Panc1 (cell line): ENCODE measurements around the gene KCNIP3. TPM values are rescaled to one million over a fixed set of nuclear protein-coding genes. Genes with fewer than 3 reads are reported as not detected.

Experiments
- ATAC-seq: fragments of 200-7000 bp; cut with Tn5 transposase; 2 replicates; pipeline ENCODE4 v1.9.1; 2020; ENCODE audit warnings: mild to moderate bottlenecking, moderate library complexity
- BruUV-seq: library from RNA; stranded (reverse); fragments of 400-500 nt; replicated peaks from 2 replicates; lab custom pipeline; 2021; lab: Mats Ljungman, UMichigan
- CTCF ChIA-PET: fragments of 300-600 bp; sonication (Branson Sonifier 250); formaldehyde crosslinking; loops from one replicate; lab custom pipeline; 2022; ENCODE audit warnings: antibody characterized with exemption; lab: Charles Lee
- POLR2A ChIA-PET: fragments of 300-600 bp; sonication (Branson Sonifier 250); formaldehyde crosslinking; loops from one replicate; lab custom pipeline; 2022; ENCODE audit warnings: antibody characterized with exemption; lab: Charles Lee
- DNase-seq: peaks from one replicate; pipeline ENCODE4 v3.0.0-alpha.2; 2010; ENCODE audit warnings: low read depth, low spot score
- H3K27ac ChIP-seq: 2 replicates; pipeline ENCODE4 v1.5.1; 2011; ENCODE audit warnings: mild to moderate bottlenecking, low read length, inconsistent platforms
- H3K27me3 ChIP-seq: fragments of 200-500 bp; sonication (Bioruptor generic); 2 replicates; pipeline ENCODE4 v1.6.0; 2014; ENCODE audit warnings: low read length, inconsistent platforms; ENCODE audit not compliant: control insufficient read depth, insufficient read depth
- H3K36me3 ChIP-seq: fragments of 200-500 bp; sonication (Bioruptor generic); 2 replicates; pipeline ENCODE4 v1.5.1; 2014; ENCODE audit warnings: inconsistent platforms, mild to moderate bottlenecking, low read length, moderate library complexity; ENCODE audit not compliant: control insufficient read depth, insufficient read depth
- H3K4me1 ChIP-seq: 2 replicates; pipeline ENCODE4 v1.5.1; 2011; ENCODE audit warnings: inconsistent platforms, mild to moderate bottlenecking, low read length, moderate library complexity; ENCODE audit not compliant: control insufficient read depth, insufficient read depth
- H3K4me3 ChIP-seq, 2 experiments: 2 replicates each; pipeline ENCODE4 v1.5.1; 2011 to 2012; ENCODE audit warnings: low read depth in 2 of 2, low read length in 2 of 2, mild to moderate bottlenecking in 2 of 2, inconsistent platforms in 1 of 2, moderate library complexity in 1 of 2
- H3K9me3 ChIP-seq: fragments of 200-500 bp; sonication (Bioruptor generic); 2 replicates; pipeline ENCODE4 v1.5.1; 2014; ENCODE audit warnings: low read depth, mild to moderate bottlenecking, inconsistent platforms, low read length, moderate library complexity; ENCODE audit not compliant: control insufficient read depth, insufficient read depth
- CTCF ChIP-seq: fragments of 450-650 bp; IDR thresholded peaks from 2 replicates; pipeline ENCODE4 v1.5.1; 2017; ENCODE audit warnings: mild to moderate bottlenecking
- POLR2AphosphoS5 ChIP-seq: IDR thresholded peaks from 2 replicates; pipeline ENCODE4 v1.6.1; 2012; ENCODE audit warnings: mild to moderate bottlenecking, low read depth, low read length, moderate library complexity
- REST ChIP-seq, 2 experiments: IDR thresholded peaks; 2 replicates each; pipeline ENCODE4 v1.6.1; 2011 to 2012; ENCODE audit warnings: low read depth in 2 of 2, control low read depth in 1 of 2, low read length in 1 of 2, mild to moderate bottlenecking in 1 of 2, moderate library complexity in 1 of 2; ENCODE audit not compliant: insufficient read depth in 1 of 2
- SIN3A ChIP-seq: IDR thresholded peaks from 2 replicates; pipeline ENCODE4 v1.6.1; 2012; ENCODE audit warnings: low read depth, mild to moderate bottlenecking, low read length, moderate library complexity, borderline replicate concordance; ENCODE audit not compliant: insufficient read depth
- TCF7L2 ChIP-seq: IDR thresholded peaks from 2 replicates; pipeline ENCODE4 v1.6.1; 2011; ENCODE audit warnings: mild to moderate bottlenecking, low read depth, low read length, inconsistent platforms
- in situ Hi-C: cut with HindIII; loops from 2 replicates; pipeline ENCODE4 v1.10.0; 2016; ENCODE audit warnings: low sequenced_read_pairs, low pct_unique_long_range_greater_than_20kb
- intact Hi-C: fragments of 100-400 bp; cut with micrococcal nuclease; formaldehyde crosslinking; loops from one replicate; pipeline ENCODE4 v1.10.0; 2022; ENCODE audit not compliant: unreplicated experiment
- total RNA-seq: library from RNA; stranded (reverse); gene quantifications from one replicate; pipeline ENCODE4 v1.2.1, GENCODE V29; 2021; ENCODE audit not compliant: unreplicated experiment

Gene KCNIP3
- total RNA-seq, 1 experiment from 2014 or later = 17.5 TPM

- H3K9me3 ChIP-seq = no peaks in the 10 kb centered on the region
- intact Hi-C loops = no loop called here
- DNase-seq (no peak), ATAC-seq (no peak)
- peaks cover 40% of the 10 kb centered on the region for H3K4me1 ChIP-seq
- in situ Hi-C loops = no loop called here
- TF ChIP-seq CTCF (no peak), SIN3A (no peak), POLR2AphosphoS5 (no peak), TCF7L2 (no peak), REST (IDR thresholded peaks at IDR 0.05; ENCODE audit: insufficient read depth in 1 of 2, low read depth in 2 of 2, low read length in 1 of 2) (no peak)
- no peaks in the 10 kb centered on the region for H3K36me3 ChIP-seq
- BruUV-seq = no TSS peak
- peak overlapping the region; percentile 62 for H3K27ac ChIP-seq
- no peaks in the 10 kb centered on the region for H3K27me3 ChIP-seq
- no peak overlapping the region for H3K4me3 ChIP-seq
- ChIA-PET CTCF (interaction anchor here (1.2 kb wide), 1 partner anchor 9 kb away, joined by 5 read pairs; no protein-coding TSS in a partner anchor), POLR2A (interaction anchor here (0.5 kb wide), 1 partner anchor 163 kb away, joined by 6 read pairs; no protein-coding TSS in a partner anchor)
These were observed 33.7 kb downstream of the KCNIP3 start for GRCh38 chr2:95330794-95331338.

DNA sequence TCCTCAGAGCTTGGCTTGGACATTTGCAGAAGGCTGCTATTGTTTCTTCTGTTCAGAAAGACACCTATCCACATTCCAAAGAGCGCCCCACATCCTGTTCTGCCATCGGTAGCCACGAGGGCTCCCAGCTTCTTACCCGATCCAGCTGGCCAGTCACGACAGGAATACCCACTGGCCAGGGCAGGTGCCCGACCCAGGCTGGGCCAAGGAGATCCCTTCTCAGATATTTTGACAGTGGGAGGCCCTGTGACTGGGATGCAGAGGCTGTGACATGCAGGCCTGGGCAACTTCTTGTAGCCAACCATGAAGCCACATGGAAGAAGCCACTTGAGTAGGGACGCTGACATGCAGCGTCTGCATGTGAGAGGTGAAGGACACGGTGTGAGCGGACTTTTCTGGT, 34.5 kb downstream of the KCNIP3 start:
- Histone ChIP-seq H3K36me3 (no peaks in the 10 kb centered on the region), H3K4me1 (peaks cover 40% of the 10 kb centered on the region), H3K27ac (peak overlapping the region; percentile 19; the same call in 1 of the 2 replicates), H3K27me3 (no peaks in the 10 kb centered on the region), H3K4me3 (no peak overlapping the region), H3K9me3 (no peaks in the 10 kb centered on the region)
- in situ Hi-C loops (no loop called here), intact Hi-C loops (no loop called here)
- ChIA-PET POLR2A (interaction anchor here (0.6 kb wide), 1 partner anchor 13 kb away, joined by 3 read pairs; no protein-coding TSS in a partner anchor), CTCF (no interaction called here)
- TF ChIP-seq TCF7L2 = no peak
- TF ChIP-seq CTCF = no peak
- no peak for TF ChIP-seq SIN3A
- BruUV-seq = no TSS peak
- no peak for DNase-seq
- no peak for ATAC-seq
